Smooth muscle cell (in vitro differentiated cells): Measurements from ENCODE around the gene BCO2. TPM values are rescaled to one million over a fixed set of nuclear protein-coding genes. Genes with fewer than 3 reads are reported as not detected.
"Not testable (repeated sequence)": the region's sequence is repeated elsewhere in the genome, so short reads cannot be mapped to it uniquely, and the experiment has no call there.

Source experiments
- DNase-seq: peaks from one replicate; lab custom pipeline; 2025; ENCODE audit not compliant: unreplicated experiment; lab: John Stamatoyannopoulos, UW
- H2AFZ ChIP-seq: fragments of 200-600 bp; sonication (generic); 2 replicates; pipeline ENCODE4 v1.6.0; 2016; ENCODE audit warnings: antibody characterized with exemption, low read depth, mild to moderate bottlenecking
- H3F3A ChIP-seq: fragments of 200-600 bp; sonication (generic); 2 replicates; pipeline ENCODE4 v1.6.0; 2017; ENCODE audit warnings: antibody characterized with exemption, low read depth
- H3K27ac ChIP-seq: fragments of 200-600 bp; sonication (generic); 2 replicates; pipeline ENCODE4 v1.5.1; 2016; ENCODE audit warnings: low read depth, mild to moderate bottlenecking
- H3K27me3 ChIP-seq: fragments of 200-600 bp; sonication (generic); 2 replicates; pipeline ENCODE4 v1.6.1; 2016; ENCODE audit warnings: low read depth, mild to moderate bottlenecking
- H3K36me3 ChIP-seq: fragments of 200-600 bp; sonication (generic); 2 replicates; pipeline ENCODE4 v1.5.1; 2016; ENCODE audit warnings: low read depth
- H3K4me1 ChIP-seq: fragments of 200-600 bp; sonication (generic); 2 replicates; pipeline ENCODE4 v1.5.1; 2016; ENCODE audit warnings: low read depth
- H3K4me2 ChIP-seq: fragments of 200-600 bp; sonication (generic); 2 replicates; pipeline ENCODE4 v1.6.0; 2016; ENCODE audit warnings: mild to moderate bottlenecking
- H3K4me3 ChIP-seq: fragments of 200-600 bp; sonication (generic); 2 replicates; pipeline ENCODE4 v1.5.1; 2016; ENCODE audit warnings: mild to moderate bottlenecking
- H3K79me2 ChIP-seq: fragments of 200-600 bp; sonication (generic); 2 replicates; pipeline ENCODE4 v1.6.0; 2016; ENCODE audit warnings: low read depth, mild to moderate bottlenecking
- H3K9ac ChIP-seq: fragments of 200-600 bp; sonication (generic); 2 replicates; pipeline ENCODE4 v1.6.0; 2016; ENCODE audit warnings: low read depth
- H3K9me3 ChIP-seq: fragments of 200-600 bp; sonication (generic); replicated peaks from 2 replicates; pipeline ENCODE4 v1.5.1; 2016; ENCODE audit warnings: low read depth
- H4K20me1 ChIP-seq: fragments of 200-600 bp; sonication (generic); 2 replicates; pipeline ENCODE4 v1.6.0; 2016; ENCODE audit warnings: low read depth
- WGBS: methylation state at CpG from one replicate; pipeline ENCODE4 v1.1.7; 2016; ENCODE audit warnings: low lambda C conversion rate; 5-methylcytosine and 5-hydroxymethylcytosine counted together
- polyA plus RNA-seq: library from polyadenylated mRNA; unstranded; fragments of >200 nt; fragmentation: Nextera tagmentation; extraction: Ambion mirVana; gene quantifications from 2 replicates; pipeline ENCODE4 v1.2.1, GENCODE V29; 2016
- total RNA-seq: library from RNA; depleted of rRNA; stranded (reverse); fragments of >200 nt; gene quantifications from 2 replicates; pipeline ENCODE4 v1.2.3, GENCODE V29; 2014
- TF ChIP-seq, protein P1 (sequence below): fragments of 200-600 bp; sonication (generic); IDR thresholded peaks from 2 replicates; pipeline ENCODE4 v1.5.1; 2017; ENCODE audit warnings: borderline replicate concordance, mild to moderate bottlenecking, antibody characterized with exemption; ENCODE audit not compliant: insufficient read depth, poor library complexity, severe bottlenecking

Gene BCO2
- total and polyA plus RNA-seq, 2 experiments from 2014 or later = 0.82 to 1.8 TPM

DNA sequence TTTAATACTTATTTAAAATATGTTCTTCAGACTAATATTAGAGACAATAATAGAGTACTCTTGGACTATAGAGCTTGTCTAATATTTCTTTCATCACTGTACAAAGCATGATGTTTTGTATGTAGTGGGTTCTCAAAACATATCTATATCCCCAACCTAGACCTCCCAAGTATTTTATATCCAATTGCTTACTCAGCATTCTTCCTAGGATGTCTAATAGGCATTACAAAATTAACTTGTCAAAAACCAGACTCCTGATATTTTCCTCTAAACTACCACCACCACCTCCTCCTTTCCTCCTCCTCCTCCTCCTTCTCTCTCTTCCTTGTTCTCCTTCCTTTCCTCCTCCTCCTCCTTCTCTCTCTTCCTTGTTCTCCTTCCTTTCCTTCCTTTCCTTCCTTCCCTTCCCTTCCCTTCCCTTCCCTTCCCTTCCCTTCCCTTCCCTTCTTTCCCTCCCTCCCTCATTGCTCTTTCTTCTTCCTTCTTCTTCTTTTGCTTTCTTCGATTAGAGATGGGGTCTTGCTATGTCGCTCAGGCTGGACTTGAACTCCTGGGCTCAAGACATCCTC lies 21.3 kb downstream of the BCO2 start:
- Histone ChIP-seq H3K36me3 (no peaks in the 10 kb centered on the region), H3K4me3 (no peak overlapping the region)
- 95% methylated on average over 2 of the region's 2 CpGs for WGBS

DNA sequence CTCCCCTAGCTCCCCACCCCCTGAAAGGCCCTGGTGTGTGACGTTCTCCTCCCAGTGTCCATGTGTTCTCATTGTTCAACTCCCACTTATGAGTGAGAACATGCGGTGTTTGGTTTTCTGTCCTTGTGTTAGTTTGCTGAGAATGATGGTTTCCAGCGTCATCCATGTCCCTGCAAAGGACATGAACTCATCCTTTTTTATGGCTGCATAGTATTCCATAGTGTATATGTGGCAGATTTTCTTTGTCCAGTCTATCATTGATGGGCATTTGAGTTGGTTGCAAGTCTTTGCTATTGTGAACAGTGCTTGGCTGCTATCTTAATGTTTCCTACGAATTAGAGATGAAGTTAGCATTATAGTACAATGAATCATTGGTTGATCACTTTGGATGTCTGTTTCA lies 23.8 kb downstream of the BCO2 start:
- DNase-seq, H3F3A ChIP-seq, H3K9ac ChIP-seq, H3K4me1 ChIP-seq, H2AFZ ChIP-seq, H3K4me2 ChIP-seq, H3K4me3 ChIP-seq, H4K20me1 ChIP-seq, H3K27ac ChIP-seq, H3K9me3 ChIP-seq, H3K79me2 ChIP-seq, H3K36me3 ChIP-seq: not testable (repeated sequence)
- peaks cover 11% of the 10 kb centered on the region for H3K27me3 ChIP-seq
- WGBS = 88% methylated on average over 4 of the region's 4 CpGs

More for the DNA sequence above, 21.3 kb downstream of the BCO2 start:
- H3K79me2 ChIP-seq = no peaks in the 10 kb centered on the region
- H2AFZ ChIP-seq = no peak overlapping the region
- no peak overlapping the region for H3K4me2 ChIP-seq
- no peak overlapping the region for H3K9ac ChIP-seq
- H3K9me3 ChIP-seq = no peaks in the 10 kb centered on the region
- peaks cover 11% of the 10 kb centered on the region for H3K27me3 ChIP-seq
- no peaks in the 10 kb centered on the region for H4K20me1 ChIP-seq
- no peaks in the 10 kb centered on the region for H3K4me1 ChIP-seq
- TF ChIP-seq, protein P1, sequence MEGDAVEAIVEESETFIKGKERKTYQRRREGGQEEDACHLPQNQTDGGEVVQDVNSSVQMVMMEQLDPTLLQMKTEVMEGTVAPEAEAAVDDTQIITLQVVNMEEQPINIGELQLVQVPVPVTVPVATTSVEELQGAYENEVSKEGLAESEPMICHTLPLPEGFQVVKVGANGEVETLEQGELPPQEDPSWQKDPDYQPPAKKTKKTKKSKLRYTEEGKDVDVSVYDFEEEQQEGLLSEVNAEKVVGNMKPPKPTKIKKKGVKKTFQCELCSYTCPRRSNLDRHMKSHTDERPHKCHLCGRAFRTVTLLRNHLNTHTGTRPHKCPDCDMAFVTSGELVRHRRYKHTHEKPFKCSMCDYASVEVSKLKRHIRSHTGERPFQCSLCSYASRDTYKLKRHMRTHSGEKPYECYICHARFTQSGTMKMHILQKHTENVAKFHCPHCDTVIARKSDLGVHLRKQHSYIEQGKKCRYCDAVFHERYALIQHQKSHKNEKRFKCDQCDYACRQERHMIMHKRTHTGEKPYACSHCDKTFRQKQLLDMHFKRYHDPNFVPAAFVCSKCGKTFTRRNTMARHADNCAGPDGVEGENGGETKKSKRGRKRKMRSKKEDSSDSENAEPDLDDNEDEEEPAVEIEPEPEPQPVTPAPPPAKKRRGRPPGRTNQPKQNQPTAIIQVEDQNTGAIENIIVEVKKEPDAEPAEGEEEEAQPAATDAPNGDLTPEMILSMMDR = no peak
- no peaks in the 10 kb centered on the region for H3F3A ChIP-seq
- H3K27ac ChIP-seq = no peak overlapping the region
- DNase-seq = no peak

DNA sequence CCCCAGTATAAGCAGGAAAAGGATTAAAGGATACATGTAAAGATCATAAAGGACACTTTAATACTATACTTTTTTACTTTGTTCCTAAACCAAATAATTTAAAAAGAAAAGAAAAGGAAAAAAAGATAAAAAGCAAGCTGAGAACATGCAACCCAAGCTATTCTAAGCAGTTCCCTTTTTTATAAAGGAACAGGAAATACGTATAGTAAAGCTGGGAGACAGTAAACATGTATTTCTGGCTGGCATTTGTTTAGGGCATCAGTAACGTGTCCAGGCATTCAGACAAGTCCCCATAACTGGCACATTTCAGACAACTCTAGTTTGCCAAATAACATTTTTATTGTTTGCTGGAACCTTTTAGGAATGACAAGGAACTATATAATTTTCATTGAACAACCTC lies 24.9 kb downstream of the BCO2 start:
- no peak overlapping the region for H3K27ac ChIP-seq
- H3F3A ChIP-seq = no peaks in the 10 kb centered on the region
- no peak overlapping the region for H3K4me3 ChIP-seq
- no peak for DNase-seq
- H3K4me2 ChIP-seq = no peak overlapping the region
- no peaks in the 10 kb centered on the region for H3K4me1 ChIP-seq
- TF ChIP-seq, protein P1 = no peak
- WGBS = 36% methylated on average over 2 of the region's 2 CpGs
- H4K20me1 ChIP-seq = no peaks in the 10 kb centered on the region
- no peaks in the 10 kb centered on the region for H3K36me3 ChIP-seq
- no peak overlapping the region for H3K9ac ChIP-seq
- H3K79me2 ChIP-seq = no peaks in the 10 kb centered on the region
- H2AFZ ChIP-seq = no peak overlapping the region
- H3K9me3 ChIP-seq = no peaks in the 10 kb centered on the region
- H3K27me3 ChIP-seq = peaks cover 11% of the 10 kb centered on the region

DNA sequence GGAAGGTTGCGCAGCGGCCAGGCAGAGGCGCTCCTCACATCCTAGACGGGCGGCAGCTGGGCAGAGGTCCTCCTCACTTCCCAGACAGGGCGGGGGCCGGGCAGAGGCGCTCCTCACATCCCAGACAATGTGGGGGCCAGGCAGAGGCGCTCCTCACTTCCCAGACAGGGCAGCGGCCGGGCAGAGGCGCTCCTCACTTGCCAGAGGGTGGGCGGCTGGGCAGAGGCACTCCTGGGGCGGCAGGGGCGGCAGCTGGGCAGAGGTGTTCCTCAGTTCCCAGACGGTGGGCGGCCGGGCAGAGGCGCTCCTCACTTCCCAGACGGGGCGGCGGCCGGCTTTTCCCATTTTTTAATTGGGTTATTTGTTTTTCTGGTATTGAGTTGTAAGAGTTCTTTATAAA lies 30.8 kb downstream of the BCO2 start:
- no peak overlapping the region for H3K4me3 ChIP-seq
- no peaks in the 10 kb centered on the region for H3K79me2 ChIP-seq
- no peak overlapping the region for H2AFZ ChIP-seq
- no peaks in the 10 kb centered on the region for H4K20me1 ChIP-seq
- H3F3A ChIP-seq = no peaks in the 10 kb centered on the region
- no peak overlapping the region for H3K4me2 ChIP-seq
- WGBS = 96% methylated on average over 22 of the region's 23 CpGs
- TF ChIP-seq, protein P1 = no peak
- H3K27me3 ChIP-seq = peaks cover 17% of the 10 kb centered on the region
- H3K36me3 ChIP-seq = no peaks in the 10 kb centered on the region
- DNase-seq = no peak
- no peak overlapping the region for H3K9ac ChIP-seq
- no peak overlapping the region for H3K27ac ChIP-seq
- H3K4me1 ChIP-seq = no peaks in the 10 kb centered on the region
- no peaks in the 10 kb centered on the region for H3K9me3 ChIP-seq
